ENCODE measurements around the gene TACC2.

GRCh38 chr10:122251459-122252255 is 262.7 kb downstream of the TACC2 start:
- TF ChIP-seq POLR2A (IDR thresholded peaks at IDR 0.05) (no peak), EP300 (IDR thresholded peaks at IDR 0.05) (no peak)

Measured in suprapubic skin (tissue), 2 donors.